HG03565 (cell line): ENCODE measurements around the gene SENP1.

ENCODE experiments used
- ATAC-seq: cut with Tn5 transposase; IDR thresholded peaks from one replicate; pipeline ENCODE4 v1.9.1; 2021; ENCODE audit warnings: mild to moderate bottlenecking, moderate library complexity; ENCODE audit not compliant: unreplicated experiment

The SENP1 gene

GRCh38 chr12:48068457-48068856 lies 37.4 kb downstream of the SENP1 start:
- no peak for ATAC-seq

- no peak for ATAC-seq
Observed at GRCh38 chr12:48067250-48067938, 38.5 kb downstream of the SENP1 start.

- no peak for ATAC-seq
Observed at GRCh38 chr12:48065041-48065440, 40.8 kb downstream of the SENP1 start.

- ATAC-seq = no peak
Observed at GRCh38 chr12:48063530-48063929, 42.3 kb downstream of the SENP1 start.

DNA sequence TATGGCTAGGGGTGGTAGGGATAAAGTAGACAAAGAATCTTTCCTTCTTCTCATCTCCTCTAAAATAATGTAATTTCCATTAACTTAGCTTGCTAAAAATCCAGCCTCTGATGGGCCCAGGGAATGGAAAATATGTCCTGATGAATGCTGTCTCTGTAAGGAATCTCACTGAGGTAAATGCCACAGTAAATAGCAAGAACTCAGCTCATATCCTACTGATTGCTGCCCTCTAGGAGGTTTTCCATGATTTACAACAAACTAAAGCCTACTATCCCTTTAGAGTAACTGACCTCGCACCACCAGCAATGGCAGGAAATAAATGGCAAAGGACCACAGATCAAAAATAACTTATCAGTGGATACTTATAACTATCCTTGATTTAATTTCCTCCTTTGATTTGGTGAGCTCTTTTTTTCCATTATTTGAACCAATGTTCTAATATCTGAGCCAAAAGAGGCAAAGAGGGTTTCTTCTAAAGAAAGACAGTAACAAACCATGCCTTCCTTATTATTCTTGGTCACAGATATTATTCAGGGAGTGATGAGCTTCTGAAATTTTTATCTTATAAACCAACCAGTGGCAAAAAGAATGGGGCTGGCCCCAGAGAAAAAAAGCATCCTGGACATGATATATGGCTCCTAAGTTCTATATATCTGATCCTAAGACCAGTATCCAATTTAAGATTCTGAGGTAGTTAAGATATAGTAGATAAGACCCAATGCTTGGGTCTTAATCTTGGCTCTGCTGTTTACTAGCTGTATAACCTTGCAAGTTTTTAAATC lies 43.8 kb downstream of the SENP1 start:
- ATAC-seq = no peak

DNA sequence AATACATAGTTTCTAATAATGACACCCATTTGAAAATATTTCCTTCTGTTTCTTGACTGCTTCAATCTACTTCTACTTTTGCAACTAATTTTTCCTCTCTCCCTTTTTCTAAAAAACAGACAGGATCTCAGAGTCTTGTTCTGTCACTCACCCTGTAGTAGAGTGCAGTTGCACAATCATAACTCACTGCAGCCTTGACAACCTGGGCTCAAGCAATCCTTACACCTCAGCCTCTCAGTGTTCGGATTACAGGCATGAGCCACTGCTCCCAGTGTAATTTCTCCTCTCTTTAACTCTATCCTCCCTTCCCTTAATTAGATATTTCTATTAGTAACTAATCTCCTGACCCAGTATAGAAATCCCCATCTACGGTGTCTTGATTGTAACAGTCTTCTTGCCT lies 45.4 kb downstream of the SENP1 start:
- no peak for ATAC-seq

GRCh38 chr12:48058771-48059170 lies 47.1 kb downstream of the SENP1 start:
- ATAC-seq = no peak

DNA sequence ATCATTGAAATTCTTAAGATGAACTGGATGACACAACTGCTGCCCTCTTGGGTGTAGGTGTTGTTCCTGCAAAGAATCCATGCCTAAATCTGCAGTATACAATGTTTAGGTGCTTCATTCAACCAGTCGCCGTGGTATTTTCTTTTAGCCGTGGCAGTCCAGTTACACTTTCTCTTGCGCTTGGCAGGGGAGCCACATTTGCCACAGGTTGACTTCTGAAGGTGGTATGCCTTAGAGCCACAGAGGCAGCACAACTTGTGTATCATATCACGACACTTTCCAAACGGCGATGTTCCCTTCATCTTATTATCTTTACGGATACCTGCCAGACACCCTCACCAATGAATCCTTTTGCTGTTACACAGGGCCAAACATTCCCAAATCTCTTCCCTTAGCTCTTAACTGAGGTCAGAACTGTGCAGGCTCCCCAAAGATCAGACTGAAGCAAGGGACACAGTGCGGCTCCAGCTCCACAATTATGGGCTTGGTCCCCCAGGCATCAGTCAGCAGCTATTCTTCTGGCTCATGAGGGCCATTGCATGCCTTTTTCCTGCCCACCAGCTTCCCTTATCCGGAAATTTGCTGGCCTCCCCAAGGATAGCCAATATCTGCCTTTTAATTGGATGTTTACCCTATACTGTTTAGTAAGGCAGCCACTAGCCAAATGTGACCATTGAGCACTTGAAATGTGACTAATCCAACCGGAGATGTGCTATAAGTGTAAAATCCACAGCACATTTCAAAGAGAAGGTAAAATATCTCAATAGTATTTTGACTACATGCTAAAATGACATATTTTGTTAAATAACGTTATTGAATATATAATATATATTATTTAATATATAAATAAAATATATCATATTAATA lies 50.7 kb downstream of the SENP1 start:
- ATAC-seq = no peak

GRCh38 chr12:48053883-48054282 lies 52.0 kb downstream of the SENP1 start:
- ATAC-seq = no peak

DNA sequence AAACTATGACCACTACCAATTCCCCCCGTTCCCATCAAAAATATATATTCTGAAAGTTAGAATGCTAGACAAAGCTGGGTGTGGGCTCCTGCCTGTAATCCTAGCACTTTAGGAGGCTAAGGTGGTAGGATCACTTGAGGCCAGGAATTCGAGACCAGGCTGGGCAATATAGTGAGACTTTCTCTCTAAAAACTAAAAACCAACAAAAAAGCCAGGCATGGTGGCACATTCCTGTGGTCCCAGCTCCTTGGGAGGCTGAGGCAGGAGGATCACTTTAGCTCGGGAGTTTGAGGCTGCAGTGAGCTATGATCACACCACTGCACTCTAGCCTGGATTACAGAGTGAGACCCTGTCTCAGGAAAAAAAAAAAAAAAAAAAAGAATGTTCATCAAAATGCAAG lies 52.8 kb downstream of the SENP1 start:
- ATAC-seq = no peak

GRCh38 chr12:48051681-48052080 lies 54.2 kb downstream of the SENP1 start:
- no peak for ATAC-seq

GRCh38 chr12:48050174-48050573 lies 55.7 kb downstream of the SENP1 start:
- ATAC-seq = no peak

DNA sequence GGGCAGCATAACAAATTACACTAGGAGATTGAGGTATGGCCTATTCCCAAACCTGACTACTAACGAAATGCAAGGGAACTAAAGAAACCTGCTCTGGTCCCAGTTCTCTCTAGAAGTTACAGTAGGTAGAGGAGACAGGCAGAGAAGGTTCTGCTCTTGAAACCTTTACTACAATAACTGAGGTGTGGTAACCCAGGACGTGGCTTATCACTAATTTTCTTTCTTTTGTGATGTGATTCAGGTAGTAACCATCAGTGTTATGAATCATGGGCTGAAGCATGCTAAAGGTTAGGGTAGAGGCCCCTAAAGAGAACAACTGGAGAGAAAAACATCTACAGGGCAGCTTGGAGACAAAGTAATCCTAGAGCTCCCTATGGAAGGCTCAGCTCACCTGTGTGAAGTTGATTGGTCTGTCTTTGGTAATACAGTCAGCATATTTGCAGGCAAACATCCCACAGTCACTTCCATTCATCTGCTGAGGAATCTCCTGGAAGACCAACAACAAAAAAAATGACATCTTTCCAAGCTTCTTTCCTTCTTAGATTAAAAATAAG lies 59.8 kb downstream of the SENP1 start:
- no peak for ATAC-seq

DNA sequence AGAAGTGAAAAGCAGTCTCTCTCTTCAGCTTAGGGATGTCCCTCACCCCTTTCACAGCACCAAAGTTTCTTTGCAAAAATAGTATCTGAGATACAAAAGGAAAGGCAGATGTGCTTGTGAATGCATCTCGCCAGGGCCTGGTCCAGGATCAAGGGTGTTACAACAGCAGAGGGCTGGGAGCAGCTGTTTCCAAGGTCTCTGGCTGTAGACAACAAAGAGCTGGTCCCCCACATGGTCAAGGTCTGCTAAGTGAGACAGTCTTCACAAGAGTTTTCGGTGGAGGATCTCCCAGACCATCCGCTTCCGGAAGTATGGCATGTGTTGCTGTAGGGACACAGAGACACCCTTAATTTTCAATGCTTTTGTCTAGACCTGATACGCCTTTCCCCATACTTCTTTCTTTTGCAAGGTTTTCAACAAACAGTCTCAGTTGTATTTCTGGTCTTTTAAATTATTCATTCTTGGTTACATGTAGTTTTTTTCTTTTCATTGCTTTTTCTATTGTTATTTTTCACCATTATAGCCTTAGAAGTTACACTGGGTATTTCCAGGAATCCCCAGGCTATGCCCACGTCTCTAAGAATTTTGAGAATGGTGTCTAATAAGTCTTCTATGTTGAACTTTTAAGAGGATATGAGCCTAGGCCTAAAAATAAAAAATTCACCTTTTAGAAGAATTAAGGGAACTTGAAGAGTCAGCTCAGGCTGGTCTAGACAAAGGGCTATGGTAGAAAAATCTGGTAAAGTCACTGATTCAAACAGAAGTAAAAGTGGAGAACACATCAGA lies 60.6 kb downstream of the SENP1 start:
- no peak for ATAC-seq

DNA sequence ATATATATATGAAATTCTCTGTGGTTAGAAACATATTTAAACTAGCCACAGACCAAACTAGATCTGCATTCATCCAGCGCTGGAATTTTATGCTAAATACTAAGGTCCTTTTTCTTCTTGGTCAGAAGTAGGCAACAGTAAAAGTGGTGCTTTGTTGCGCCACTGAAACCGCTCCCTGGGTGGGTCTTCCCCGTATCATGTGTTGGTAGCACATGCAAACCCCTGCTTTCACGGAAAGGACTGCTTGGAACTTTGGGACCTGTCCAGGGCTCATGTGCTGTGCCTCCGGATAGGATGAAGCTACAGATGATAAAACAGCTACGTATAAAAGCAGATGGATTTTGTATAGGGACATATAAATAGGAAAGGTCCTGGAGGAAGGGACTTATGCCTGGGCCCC lies 61.5 kb downstream of the SENP1 start:
- no peak for ATAC-seq

GRCh38 chr12:48043771-48044170 lies 62.1 kb downstream of the SENP1 start:
- ATAC-seq = no peak

DNA sequence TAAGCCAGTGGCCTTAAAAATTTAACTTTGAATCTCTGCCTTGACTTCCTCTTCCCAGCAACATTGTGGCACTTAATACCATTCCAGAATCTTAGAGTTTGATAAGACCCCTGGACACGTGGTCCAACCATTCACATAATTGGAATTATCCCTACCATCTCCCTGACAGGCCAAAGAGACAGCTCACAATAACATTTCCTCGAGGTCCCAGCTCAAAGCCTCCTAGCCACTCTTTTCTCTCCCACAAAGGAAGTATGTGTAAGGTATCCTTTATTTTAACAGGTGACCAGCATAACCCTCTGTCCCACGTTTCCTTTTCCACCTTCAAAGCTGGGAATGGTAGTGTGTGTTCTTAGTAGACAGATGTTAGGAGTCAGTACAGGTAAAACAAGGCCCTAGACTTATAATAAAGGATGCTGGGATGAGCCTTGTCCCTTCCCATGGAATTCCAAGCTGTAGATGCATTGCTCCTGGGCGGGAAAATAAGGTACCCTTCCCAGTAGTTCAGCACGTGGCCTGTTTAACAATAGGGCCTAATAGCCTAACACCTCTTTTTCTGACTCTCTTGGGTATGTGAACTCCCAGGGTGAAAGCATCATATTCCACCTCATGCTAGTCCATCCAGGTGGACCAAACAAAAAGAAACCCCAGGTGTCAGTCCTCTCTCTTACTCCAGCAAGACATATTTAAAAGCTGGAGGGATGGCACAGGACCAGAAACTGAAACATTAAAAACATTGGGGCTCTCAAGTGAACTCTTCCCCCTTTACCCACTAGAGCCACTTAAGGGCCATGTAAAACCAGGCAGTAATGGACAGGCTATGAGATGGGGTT lies 64.1 kb downstream of the SENP1 start:
- ATAC-seq = no peak

DNA sequence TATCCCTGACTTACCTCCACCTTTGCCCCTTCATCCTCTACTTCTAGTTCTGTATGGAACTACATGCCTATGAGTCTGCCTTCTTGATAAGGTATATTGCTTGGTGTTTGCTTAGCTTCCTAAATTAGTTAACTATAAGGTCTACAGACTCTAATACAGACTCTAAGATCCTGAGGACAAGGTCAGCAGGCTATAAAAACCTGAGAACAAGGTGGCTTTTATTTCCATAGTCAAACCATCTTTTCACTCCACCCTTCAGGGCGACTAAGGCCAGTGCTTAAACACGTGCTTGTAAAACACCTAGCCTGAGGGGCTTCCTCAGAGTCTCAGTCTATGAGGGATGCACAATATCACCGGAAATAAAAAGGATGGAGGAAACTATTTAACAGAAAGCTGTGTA lies 65.5 kb downstream of the SENP1 start:
- no peak for ATAC-seq

- ATAC-seq = no peak
Observed at GRCh38 chr12:48039151-48039550, 66.7 kb downstream of the SENP1 start.

- no peak for ATAC-seq
Observed at GRCh38 chr12:48038085-48038484, 67.8 kb downstream of the SENP1 start.
